Measurements from ENCODE around the gene GPR3. TPM values are rescaled to one million over a fixed set of nuclear protein-coding genes. Genes with fewer than 3 reads are reported as not detected.

The GPR3 gene
- total RNA-seq, 2 donors from 2014 or later = not detected

GRCh38 chr1:27435566-27436203 is 43.3 kb downstream of the GPR3 start:
- ATAC-seq (peak; percentile 47), DNase-seq (no peak)
- intact Hi-C loops (cut with DNase I, micrococcal nuclease) = loop anchor here in 1 of 2 donors (10.0 kb wide), 1 partner anchor 49 kb away; no protein-coding TSS in a partner anchor

DNA sequence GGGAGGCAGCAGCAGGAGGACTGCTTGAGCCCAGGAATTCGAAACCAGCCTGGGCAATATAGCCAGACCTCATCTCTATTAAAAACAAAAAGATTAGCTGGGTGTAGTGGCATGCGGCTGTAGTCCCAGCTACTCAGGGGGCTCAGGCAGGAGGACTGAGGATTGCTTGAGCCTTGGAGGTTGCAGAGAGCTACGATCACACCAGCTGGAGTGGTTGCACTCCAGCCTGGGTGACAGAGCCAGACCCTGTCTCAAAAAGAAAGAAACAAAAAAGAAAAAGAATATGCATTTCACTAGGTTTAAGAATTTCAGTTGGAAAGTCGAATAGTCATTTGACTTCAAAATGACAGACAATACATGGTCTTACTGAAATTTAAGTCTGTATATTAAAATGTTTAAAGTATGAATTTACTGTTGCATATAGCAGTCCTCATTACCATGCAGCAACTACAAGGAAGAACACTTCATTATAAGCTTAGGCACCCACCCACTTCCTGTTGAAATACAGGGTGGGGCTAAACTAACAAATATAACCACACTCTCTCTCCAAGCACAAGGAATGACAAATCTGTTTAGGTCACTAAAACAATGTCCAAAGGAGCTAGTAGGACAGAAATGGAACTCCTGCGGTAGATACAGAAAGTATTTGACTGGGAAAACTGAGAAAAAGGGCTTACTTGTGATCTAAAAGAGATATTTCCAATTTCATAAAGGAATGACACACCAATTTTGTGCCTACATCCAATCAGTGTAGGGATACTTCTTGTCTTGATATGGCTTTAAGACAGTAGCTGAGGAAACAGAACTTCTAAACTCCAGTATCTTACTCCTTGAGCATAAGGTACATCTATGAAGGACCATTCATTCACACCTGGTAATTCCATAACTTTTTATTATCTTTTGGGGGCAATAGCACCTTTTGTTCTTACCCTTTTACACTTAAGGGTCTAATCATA is 44.1 kb downstream of the GPR3 start:
- DNase-seq (peak in 1 of 2 donors; percentile 44), ATAC-seq (peak; percentile 93)
- intact Hi-C loops (cut with DNase I, micrococcal nuclease) = loop anchor here in 1 of 2 donors (10.0 kb wide), 1 partner anchor 48 kb away; no protein-coding TSS in a partner anchor

GRCh38 chr1:27438621-27439061 is 46.2 kb downstream of the GPR3 start:
- DNase-seq = no peak
- intact Hi-C loops (cut with DNase I, micrococcal nuclease) = loop anchor here in 1 of 2 donors (10.0 kb wide), 1 partner anchor 46 kb away; no protein-coding TSS in a partner anchor
- ATAC-seq = peak; percentile 27

- intact Hi-C loops (cut with DNase I, micrococcal nuclease) = loop anchor here in 1 of 2 donors (10.0 kb wide), 1 partner anchor 46 kb away; no protein-coding TSS in a partner anchor
- ATAC-seq (no peak), DNase-seq (no peak)
Measured at GRCh38 chr1:27439150-27439549, 46.7 kb downstream of the GPR3 start.

DNA sequence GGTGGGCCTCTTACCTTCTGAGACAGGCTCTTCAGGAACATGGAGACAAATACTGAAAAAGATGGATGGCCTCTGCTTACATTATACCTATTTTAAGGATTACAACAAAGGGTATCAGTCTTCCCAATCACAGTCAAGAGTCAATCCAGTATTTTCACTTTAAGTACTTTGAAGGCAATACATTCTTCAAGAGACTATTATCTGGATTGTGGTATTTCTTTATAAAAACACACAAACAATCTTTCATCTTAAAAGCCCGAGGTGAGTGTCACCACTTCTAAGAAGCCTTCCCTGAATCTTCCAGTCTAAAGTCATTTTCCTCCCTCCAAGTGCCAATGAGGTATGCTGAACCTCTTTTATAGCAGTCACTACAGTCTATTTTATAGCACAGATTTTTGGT is 52.2 kb downstream of the GPR3 start:
- no peak for DNase-seq
- ATAC-seq = no peak
- intact Hi-C loops (cut with DNase I, micrococcal nuclease) = no loop called here

Other genes with a start within 250 kb of the GPR3 start
- 100 to 1,000 TPM; 122 to 131 TPM for gene SLC9A1, start 237.5 kb upstream of the GPR3 start, total RNA-seq
- gene WDTC1, start 158.0 kb upstream of the GPR3 start, total RNA-seq = 10 to 100 TPM; 38.5 to 43.3 TPM
- 10 to 100 TPM; 29.2 to 30.2 TPM for gene TMEM222, start 70.5 kb upstream of the GPR3 start, total RNA-seq
- 10 to 100 TPM; 12.9 to 15.2 TPM for gene SYTL1, start 50.6 kb upstream of the GPR3 start, total RNA-seq
- 10 to 100 TPM; 14.6 to 34.9 TPM for gene MAP3K6, start 25.7 kb upstream of the GPR3 start, total RNA-seq
- under 1 TPM; 0.45 to 0.76 TPM for gene FCN3, start 17.8 kb upstream of the GPR3 start, total RNA-seq
- gene CD164L2, start 9.3 kb upstream of the GPR3 start, total RNA-seq = 1 to 10 TPM in 1 of 2 donors, under 1 TPM in 1; 0.47 to 2.0 TPM
- gene WASF2, start 97.5 kb downstream of the GPR3 start, total RNA-seq = 100 to 1,000 TPM in 1 of 2 donors, 10 to 100 TPM in 1; 97.7 to 144 TPM
- gene AHDC1, start 211.5 kb downstream of the GPR3 start, total RNA-seq = 10 to 100 TPM; 21.5 to 25.2 TPM
- gene FGR, start 242.6 kb downstream of the GPR3 start, total RNA-seq = 1 to 10 TPM; 1.6 to 2.2 TPM

Data from left colon (tissue), 2 donors.